Fibroblast of lung (primary cell): ENCODE results near the gene PCDHGA1.

ENCODE experiments used
- EZH2 ChIP-seq: IDR thresholded peaks from 2 replicates; pipeline ENCODE4 v1.5.1; 2012; ENCODE audit warnings: low read length, control low read depth, mild to moderate bottlenecking; ENCODE audit errors: missing control alignments
- TF ChIP-seq, protein P1 (sequence below), 2 donors: IDR thresholded peaks in 1 of 2; conservative IDR thresholded peaks in 1 of 2; 1 replicate in 1 of 2; 2 replicates in 1 of 2; pipeline ENCODE4 v1.5.1; 2011 to 2012; ENCODE audit warnings: low read length in 2 of 2, control low read depth in 1 of 2, inconsistent platforms in 1 of 2, low read depth in 1 of 2, mild to moderate bottlenecking in 1 of 2

DNA sequence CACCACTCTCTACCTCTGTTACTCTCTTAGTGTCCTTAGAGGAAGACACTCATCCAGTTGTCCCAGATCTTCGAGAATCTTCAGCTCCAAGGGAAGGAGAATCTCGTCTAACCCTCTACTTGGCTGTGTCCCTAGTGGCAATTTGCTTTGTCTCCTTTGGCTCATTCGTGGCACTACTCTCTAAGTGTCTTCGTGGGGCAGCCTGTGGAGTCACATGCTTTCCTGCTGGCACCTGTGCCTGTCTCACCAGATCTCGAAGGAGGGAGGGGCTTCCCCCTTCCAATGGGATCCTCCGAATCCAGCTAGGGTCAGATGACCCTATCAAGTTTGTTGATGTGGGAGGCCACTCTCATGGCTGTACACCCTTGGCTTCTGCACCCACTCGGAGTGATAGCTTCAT, 156.8 kb downstream of the PCDHGA1 start:
- TF ChIP-seq, protein P1, sequence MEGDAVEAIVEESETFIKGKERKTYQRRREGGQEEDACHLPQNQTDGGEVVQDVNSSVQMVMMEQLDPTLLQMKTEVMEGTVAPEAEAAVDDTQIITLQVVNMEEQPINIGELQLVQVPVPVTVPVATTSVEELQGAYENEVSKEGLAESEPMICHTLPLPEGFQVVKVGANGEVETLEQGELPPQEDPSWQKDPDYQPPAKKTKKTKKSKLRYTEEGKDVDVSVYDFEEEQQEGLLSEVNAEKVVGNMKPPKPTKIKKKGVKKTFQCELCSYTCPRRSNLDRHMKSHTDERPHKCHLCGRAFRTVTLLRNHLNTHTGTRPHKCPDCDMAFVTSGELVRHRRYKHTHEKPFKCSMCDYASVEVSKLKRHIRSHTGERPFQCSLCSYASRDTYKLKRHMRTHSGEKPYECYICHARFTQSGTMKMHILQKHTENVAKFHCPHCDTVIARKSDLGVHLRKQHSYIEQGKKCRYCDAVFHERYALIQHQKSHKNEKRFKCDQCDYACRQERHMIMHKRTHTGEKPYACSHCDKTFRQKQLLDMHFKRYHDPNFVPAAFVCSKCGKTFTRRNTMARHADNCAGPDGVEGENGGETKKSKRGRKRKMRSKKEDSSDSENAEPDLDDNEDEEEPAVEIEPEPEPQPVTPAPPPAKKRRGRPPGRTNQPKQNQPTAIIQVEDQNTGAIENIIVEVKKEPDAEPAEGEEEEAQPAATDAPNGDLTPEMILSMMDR (conservative IDR thresholded peaks at IDR 0.05 in 1 of 2, IDR thresholded peaks at IDR 0.05 in 1 of 2; ENCODE audit: low read depth in 1 of 2, low read length in 2 of 2): no peak
- TF ChIP-seq EZH2: no peak
